Motor neuron (in vitro differentiated cells): ENCODE data around the gene SLC2A11. TPM values are rescaled to one million over a fixed set of nuclear protein-coding genes. Genes with fewer than 3 reads are reported as not detected.

Experiments
- ATAC-seq, 8 experiments: fragments of 200-7000 bp; cut with Tn5 transposase; replicated peaks in 6 of 8; 2 replicates each; pipeline ENCODE4 v1.8.0; 2021; ENCODE audit warnings: mild to moderate bottlenecking in 8 of 8, moderate library complexity in 8 of 8
- H3K27ac ChIP-seq, 2 donors: fragments of 250-450 bp; sonication (Bioruptor Pico); 2 replicates each; pipeline ENCODE4 v1.9.0; 2021; ENCODE audit warnings: antibody characterized with exemption in 2 of 2, mild to moderate bottlenecking in 2 of 2, moderate library complexity in 1 of 2
- H3K4me1 ChIP-seq, 2 donors: fragments of 250-450 bp; sonication (Bioruptor Pico); replicated peaks in 1 of 2; 2 replicates each; pipeline ENCODE4 v1.6.1; 2021; ENCODE audit warnings: antibody characterized with exemption in 2 of 2, mild to moderate bottlenecking in 2 of 2, moderate library complexity in 1 of 2
- H3K4me3 ChIP-seq, 5 donors: fragments of 250-450 bp; sonication (Bioruptor Pico); 2 replicates each; pipeline ENCODE4 v1.9.0; 2021; ENCODE audit warnings: antibody characterized with exemption in 5 of 5, mild to moderate bottlenecking in 5 of 5, moderate library complexity in 4 of 5
- WGBS, 10 experiments: fragments of 450-650 bp; shearing (Covaris generic); methylation state at CpG; one replicate each; pipeline ENCODE4 v1.0.0; 2022; 5-methylcytosine and 5-hydroxymethylcytosine counted together
- in situ Hi-C, 9 experiments: fragments of 400-800 bp; cut with MboI; loops; one replicate each; pipeline ENCODE4 v1.15.0; 2021; ENCODE audit warnings: low sequenced_read_pairs in 9 of 9, low pct_unique_long_range_greater_than_20kb in 2 of 9; ENCODE audit not compliant: unreplicated experiment in 9 of 9
- total RNA-seq, 8 experiments: library from RNA; unstranded; fragments of 300-600 nt; gene quantifications; 2 replicates each; pipeline versions ENCODE4 v1.2.3 to v1.2.4, GENCODE V29; 2022

Gene SLC2A11
- total RNA-seq, 8 experiments from 2014 or later, result 17.7 to 25.6 (median 22.3) TPM

- H3K4me1 ChIP-seq, result peaks cover 17 to 18% of the 10 kb centered on the region in 2 donors
- no peak overlapping the region for H3K4me3 ChIP-seq
- no peak for ATAC-seq
- H3K27ac ChIP-seq, result no peak overlapping the region
- in situ Hi-C loops, result no loop called here
- WGBS, 10 experiments, result 78 to 100% (median 90%) methylated on average over 1 to 4 of the region's 4 CpGs; no CpG with 5 or more reads in 4 of the 10 experiments
Observed at GRCh38 chr22:23892706-23893105, 35.0 kb downstream of the SLC2A11 start.

- WGBS, 10 experiments, result 0 to 70% (median 37%) methylated on average over 1 to 9 of the region's 11 CpGs; no CpG with 5 or more reads in 4 of the 10 experiments
Observed at GRCh38 chr22:23893121-23893944, 35.7 kb downstream of the SLC2A11 start.

GRCh38 chr22:23893945-23894709 lies 36.5 kb downstream of the SLC2A11 start, which contains the start of gene MIF:
MIF (plus strand) TSS chr22:23894383; CDS start chr22:23894475, 92 bp downstream.
- Histone ChIP-seq H3K4me1 (peaks cover 17 to 18% of the 10 kb centered on the region in 2 donors), H3K27ac (peak within 1 kb of the TSS; percentile 94 to 96), H3K4me3 (peak within 1 kb of the TSS; percentile 51 to 60 (median 53))
- in situ Hi-C loops, result no loop called here
- WGBS, 10 experiments, result 0 to 40% (median 4%) methylated on average over 1 to 12 of the region's 72 CpGs; no CpG with 5 or more reads in 3 of the 10 experiments
- peak; percentile 68 to 88 (median 80) for ATAC-seq

More at GRCh38 chr22:23893121-23893944, 35.7 kb downstream of the SLC2A11 start:
- peak overlapping the region; percentile 94 to 96 for H3K27ac ChIP-seq
- peak overlapping the region; percentile 51 to 60 (median 53) for H3K4me3 ChIP-seq
- in situ Hi-C loops, result no loop called here
- peaks cover 17 to 18% of the 10 kb centered on the region in 2 donors for H3K4me1 ChIP-seq
- no peak for ATAC-seq

GRCh38 chr22:23894710-23895598 lies 37.3 kb downstream of the SLC2A11 start:
- 0 to 40% (median 0%) methylated on average over 1 to 16 of the region's 79 CpGs; no CpG with 5 or more reads in 7 of the 10 experiments for WGBS, 10 experiments
- Histone ChIP-seq H3K27ac (peak overlapping the region; percentile 94 to 96), H3K4me3 (peak overlapping the region; percentile 51 to 60 (median 53)), H3K4me1 (peaks cover 17 to 18% of the 10 kb centered on the region in 2 donors)
- in situ Hi-C loops, result no loop called here
- peak; percentile 32 to 77 (median 72) for ATAC-seq

- peak overlapping the region; percentile 94 to 96 for H3K27ac ChIP-seq
- in situ Hi-C loops, result no loop called here
- no peak for ATAC-seq
- H3K4me3 ChIP-seq, result peak overlapping the region; percentile 51 to 60 (median 53)
- H3K4me1 ChIP-seq, result peaks cover 17 to 18% of the 10 kb centered on the region in 2 donors
- 74 to 100% (median 86%) methylated on average over 1 to 9 of the region's 16 CpGs; no CpG with 5 or more reads in 4 of the 10 experiments for WGBS, 10 experiments
Observed at GRCh38 chr22:23895599-23896144, 38.0 kb downstream of the SLC2A11 start.

GRCh38 chr22:23896166-23896522 lies 38.5 kb downstream of the SLC2A11 start:
- no peak overlapping the region for H3K4me3 ChIP-seq
- no CpG with 5 or more reads among the region's 5 CpGs for WGBS, 10 experiments

GRCh38 chr22:23896523-23897186 lies 39.0 kb downstream of the SLC2A11 start:
- in situ Hi-C loops, result no loop called here
- no peak for ATAC-seq
- Histone ChIP-seq H3K27ac (no peak overlapping the region), H3K4me3 (no peak overlapping the region), H3K4me1 (peaks cover 21 to 24% of the 10 kb centered on the region in 2 donors)
- WGBS, 10 experiments, result 100% methylated on average over 1 of the region's 8 CpGs; no CpG with 5 or more reads in 7 of the 10 experiments

More at GRCh38 chr22:23896166-23896522, 38.5 kb downstream of the SLC2A11 start:
- H3K4me1 ChIP-seq, result peaks cover 17 to 19% of the 10 kb centered on the region in 2 donors
- in situ Hi-C loops, result no loop called here
- ATAC-seq, result no peak
- no peak overlapping the region for H3K27ac ChIP-seq

- ATAC-seq, result no peak
- Histone ChIP-seq H3K27ac (no peak overlapping the region), H3K4me1 (peaks cover 24 to 28% of the 10 kb centered on the region in 2 donors), H3K4me3 (no peak overlapping the region)
- in situ Hi-C loops, result no loop called here
- 77 to 100% (median 100%) methylated on average over 1 to 3 of the region's 3 CpGs; no CpG with 5 or more reads in 6 of the 10 experiments for WGBS, 10 experiments
Observed at GRCh38 chr22:23897320-23897719, 39.6 kb downstream of the SLC2A11 start.

- 0 to 100% (median 87%) methylated on average over 1 to 5 of the region's 8 CpGs; no CpG with 5 or more reads in 3 of the 10 experiments for WGBS, 10 experiments
- ATAC-seq, result no peak
- Histone ChIP-seq H3K4me3 (no peak overlapping the region), H3K4me1 (peaks cover 20 to 24% of the 10 kb centered on the region in 2 donors), H3K27ac (no peak overlapping the region)
- in situ Hi-C loops, result no loop called here
Observed at GRCh38 chr22:23898006-23898974, 40.6 kb downstream of the SLC2A11 start.

- Histone ChIP-seq H3K4me3 (no peak overlapping the region), H3K27ac (no peak overlapping the region), H3K4me1 (peaks cover 16 to 20% of the 10 kb centered on the region in 2 donors)
- WGBS, 10 experiments, result 56 to 100% (median 82%) methylated on average over 2 to 5 of the region's 6 CpGs; no CpG with 5 or more reads in 1 of the 10 experiments
- ATAC-seq, result no peak
- in situ Hi-C loops, result no loop called here
Observed at GRCh38 chr22:23899042-23899745, 41.5 kb downstream of the SLC2A11 start.
